GM18909 (cell line): ENCODE measurements around the gene KCNJ15.
"Not testable (repeated sequence)": the region's sequence is repeated elsewhere in the genome, so short reads cannot be mapped to it uniquely, and the experiment has no call there.

Experiments used
- ATAC-seq: cut with Tn5 transposase; IDR thresholded peaks from one replicate; pipeline ENCODE4 v1.9.1; 2021; ENCODE audit warnings: mild to moderate bottlenecking; ENCODE audit not compliant: unreplicated experiment, poor library complexity

KCNJ15 gene

DNA sequence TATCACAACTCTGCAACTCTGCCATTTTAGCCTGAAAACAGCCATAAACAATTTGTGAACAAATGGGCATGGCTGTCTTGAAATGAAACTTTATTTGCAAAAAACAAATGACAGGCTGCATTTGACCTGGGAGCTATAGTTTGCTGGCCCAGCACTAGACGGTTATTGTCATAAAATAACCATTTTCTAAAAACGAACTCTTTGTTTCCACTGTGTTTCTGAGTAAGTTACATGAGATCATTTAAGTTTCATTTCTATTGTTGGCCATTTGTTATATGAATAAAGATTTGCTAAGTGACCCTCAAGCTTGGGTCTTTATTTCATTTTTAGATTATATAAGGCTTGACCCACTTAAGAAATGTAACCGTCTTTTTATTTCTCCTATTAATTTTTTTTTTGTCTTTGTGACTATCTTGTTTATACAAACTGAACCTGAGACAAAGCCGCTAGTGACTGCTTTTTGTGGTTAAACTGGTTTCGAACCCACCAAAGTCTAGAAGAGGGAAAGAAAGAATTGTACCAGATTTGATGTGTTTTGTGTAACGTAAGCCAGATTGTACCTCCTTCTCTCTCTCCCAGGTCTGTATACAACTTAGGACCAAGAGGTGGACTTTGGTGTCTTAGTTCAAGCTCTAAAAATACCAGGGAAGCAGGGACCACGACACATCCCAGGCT, 12.9 kb upstream of the KCNJ15 start:
- ATAC-seq, result no peak

DNA sequence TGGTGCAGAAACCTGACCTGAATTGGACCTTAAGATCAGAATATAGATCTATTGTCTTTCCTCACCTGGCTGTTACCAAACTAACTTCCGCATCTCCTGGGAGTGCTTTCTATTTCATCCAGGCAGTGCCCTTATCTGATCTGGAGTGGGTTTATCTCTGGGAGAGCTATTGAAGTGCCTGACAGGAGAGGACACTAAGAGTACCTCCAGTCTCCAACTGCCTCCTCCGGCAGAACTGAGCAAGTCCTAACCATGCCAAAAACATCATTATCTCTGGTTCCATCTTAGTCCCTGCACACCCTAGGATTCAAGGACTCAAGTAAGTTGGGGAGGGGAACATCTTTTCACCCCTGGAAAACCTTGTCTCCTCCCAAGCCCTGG, 12.4 kb upstream of the KCNJ15 start:
- ATAC-seq, result no peak

DNA sequence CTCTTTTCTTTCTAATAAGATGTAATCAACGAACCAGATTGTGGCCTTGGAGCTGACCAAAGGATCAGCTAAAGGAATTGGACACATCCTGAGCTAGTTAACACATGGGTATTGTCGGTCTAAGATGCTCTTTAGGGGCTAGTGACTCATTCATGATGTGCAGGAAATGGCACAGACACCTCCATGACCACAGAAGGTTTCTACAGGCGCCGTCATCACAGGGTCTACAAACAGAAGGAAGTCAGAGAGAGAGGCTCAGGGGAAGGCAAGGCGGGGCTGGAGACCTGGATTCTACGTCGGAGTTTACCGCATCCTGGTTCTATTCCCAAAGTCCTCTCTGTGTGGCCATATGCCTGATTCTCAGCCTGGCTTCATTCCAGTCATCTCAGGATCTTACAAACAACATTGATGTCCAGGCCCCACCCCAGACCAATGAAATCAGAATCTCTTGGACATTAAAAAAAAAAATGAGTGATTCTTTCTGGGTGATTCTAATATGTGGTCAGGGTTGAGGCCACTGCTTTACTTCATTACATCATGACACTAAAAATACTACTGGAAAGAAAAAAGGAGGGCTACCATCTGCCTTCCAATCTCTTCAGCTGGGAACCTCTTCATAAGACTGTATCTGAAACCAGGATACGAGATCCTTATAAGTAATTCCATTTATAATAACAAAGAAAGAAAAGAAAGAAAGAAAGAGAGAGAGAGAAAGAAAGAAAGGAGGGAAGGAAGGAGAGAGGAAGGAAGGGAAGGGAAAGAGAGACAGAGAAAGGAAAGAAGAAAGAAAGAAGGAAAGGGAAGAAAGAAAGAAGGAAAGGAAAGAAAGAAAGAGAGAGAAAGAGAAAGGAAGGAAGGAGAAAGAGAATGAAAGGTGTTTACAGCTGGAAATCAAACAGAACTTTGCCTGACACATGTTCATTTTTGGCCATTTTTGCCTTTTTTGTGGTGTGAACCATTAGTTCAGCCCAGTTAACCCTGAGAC, 11.6 kb upstream of the KCNJ15 start:
- peak; percentile 80 for ATAC-seq

DNA sequence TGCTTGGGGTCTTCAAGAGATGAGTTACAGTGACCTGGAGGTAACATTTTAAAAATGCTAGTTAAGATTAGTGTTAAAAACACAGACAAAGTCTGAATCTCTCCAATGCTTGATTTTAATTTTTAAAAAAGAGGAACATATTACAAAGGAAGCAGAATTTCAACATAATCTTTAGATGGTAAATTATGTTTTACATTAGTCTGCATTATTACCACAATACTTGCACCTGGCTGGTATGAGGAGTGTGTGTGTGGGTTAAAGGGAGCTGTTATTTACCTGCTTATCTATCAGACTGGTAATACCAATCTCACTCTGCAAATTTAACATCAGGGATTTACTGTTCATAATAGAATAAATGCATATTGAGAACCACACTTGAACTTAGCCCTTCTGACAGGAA, 10.3 kb upstream of the KCNJ15 start:
- no peak for ATAC-seq

DNA sequence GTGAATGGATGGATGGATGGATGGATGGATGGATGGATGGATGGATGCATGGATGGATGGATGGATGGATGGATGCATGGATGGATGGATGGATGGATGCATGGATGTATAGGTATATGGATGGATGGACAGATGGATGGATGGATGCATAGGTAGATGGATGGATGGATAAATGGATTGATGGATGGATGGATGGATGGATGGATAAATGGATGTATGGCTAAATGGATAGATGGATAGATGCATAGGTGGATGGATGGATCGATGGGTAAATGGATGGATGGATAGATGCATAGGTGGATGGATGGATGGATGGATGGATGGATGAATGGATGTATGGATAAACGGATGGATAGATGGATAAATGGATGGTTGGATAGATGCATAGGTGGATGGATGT, 9.7 kb upstream of the KCNJ15 start:
- not testable (repeated sequence) for ATAC-seq

DNA sequence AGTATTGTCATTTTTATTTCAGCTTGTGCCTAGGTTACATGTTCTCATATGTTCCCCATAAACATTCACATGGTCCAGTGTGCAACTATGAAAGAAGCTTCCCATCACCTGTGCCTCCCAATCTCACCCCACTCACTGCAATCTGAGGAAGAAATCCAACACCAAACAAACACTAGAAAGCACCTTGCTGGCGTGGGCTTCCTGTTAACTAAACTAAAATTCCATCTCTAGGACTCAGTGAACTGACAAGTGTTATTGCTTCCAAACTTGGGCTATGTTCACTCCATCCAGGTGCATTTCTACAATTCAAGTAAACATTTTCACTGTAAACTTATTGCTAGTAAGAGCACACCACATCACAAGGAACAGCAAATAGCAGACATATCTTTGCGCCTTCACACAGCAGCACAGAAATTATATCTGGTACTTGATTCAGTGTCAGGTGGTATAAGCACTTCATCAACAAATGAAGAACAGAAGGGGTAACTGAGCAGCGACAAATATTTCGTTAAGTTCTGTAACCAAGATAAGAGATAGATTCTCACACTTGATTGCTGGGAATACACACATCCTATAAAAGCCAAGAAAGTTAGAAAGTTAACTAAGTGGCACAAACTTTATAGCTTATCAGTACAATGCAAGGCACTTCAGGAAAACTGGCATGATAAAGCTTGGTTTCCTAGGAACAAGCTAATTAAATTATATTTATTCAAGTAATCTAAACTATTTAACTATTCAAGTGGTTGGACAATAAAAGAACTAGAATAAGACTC, 8.9 kb upstream of the KCNJ15 start:
- ATAC-seq, result no peak

DNA sequence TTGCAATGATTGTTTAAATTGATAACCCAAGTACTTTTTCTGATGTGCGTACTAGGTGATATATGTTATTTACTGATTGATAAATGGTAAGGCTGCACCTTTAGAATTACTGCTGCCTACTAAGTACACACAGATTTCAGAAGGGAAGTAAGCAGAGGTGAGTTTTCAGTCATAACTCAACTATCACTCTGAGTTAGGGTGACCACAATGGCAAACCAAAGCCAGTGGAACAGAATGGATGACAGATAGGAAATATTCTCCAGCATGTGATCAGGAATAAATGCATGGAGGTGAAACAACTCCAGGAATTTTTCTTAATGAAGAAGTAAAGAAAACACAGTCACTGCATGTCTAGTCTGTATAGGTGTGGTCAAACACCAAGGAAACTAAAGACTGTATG, 7.5 kb upstream of the KCNJ15 start:
- peak; percentile 66 for ATAC-seq

DNA sequence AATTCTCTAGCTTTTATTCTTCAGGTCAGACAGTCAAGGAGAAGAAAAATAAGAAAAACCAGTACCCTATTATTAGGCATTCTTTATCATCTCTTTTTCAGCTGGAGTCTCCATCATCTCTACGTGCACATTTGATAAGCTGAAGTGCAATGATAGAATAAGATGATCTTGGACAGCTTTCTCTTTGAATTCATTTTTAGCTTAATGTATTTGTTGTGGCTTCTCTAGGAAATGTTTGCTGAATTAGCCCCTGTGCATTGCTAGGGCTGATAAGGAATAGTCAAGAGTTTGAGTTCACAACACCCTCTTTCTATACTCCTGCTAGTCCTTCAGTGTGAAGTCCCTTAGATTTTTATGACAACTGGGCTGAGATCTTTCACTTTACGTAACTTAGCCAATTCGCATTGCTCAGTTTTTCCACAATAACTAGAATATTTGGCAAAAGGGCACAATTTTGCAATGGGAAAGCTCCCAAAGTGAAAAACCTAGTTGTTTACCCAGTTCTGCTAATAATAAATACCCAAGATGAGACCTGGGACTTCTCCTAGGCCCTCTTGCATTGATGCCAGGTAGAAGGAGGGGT, 7.0 kb upstream of the KCNJ15 start:
- peak; percentile 13 for ATAC-seq

DNA sequence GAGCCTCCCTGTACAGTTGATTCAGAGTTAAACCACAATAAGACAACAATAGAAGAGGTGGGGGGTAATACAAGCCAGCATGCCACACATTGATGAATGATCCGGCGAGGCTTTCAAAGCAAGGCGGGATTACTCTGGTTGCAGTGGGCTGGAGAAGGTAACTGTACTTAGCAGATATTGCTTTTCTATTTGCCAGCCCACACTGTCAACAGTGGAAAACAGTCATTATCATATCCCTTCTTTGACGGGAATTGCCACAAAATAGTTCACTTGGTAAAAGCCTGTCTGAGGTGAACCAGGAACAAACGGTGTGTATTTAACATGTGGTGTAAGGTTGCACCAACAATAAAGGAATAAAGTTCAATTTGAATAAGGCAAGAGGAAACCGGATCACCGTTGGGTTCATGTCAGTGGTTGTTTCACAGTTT, 5.8 kb upstream of the KCNJ15 start:
- ATAC-seq, result no peak

DNA sequence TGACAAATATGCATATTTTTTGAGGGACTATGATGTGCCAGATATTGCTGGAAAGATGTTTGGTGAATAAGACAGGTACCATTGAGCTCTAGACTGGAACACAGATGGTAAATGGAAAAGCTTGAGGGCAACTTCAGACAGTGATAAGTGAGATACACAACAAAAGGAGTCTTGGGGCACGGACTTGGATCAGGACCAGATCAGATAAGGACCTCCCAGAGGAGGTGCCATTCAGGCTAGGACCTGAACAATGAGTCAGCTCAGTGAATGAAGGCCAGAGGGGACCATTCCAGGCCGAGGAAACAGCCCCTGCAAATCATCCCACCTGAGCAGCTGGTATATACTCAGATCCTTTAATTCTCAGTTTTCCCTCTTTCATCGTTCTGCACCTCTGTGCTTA, 1.8 kb upstream of the KCNJ15 start:
- ATAC-seq, result no peak

DNA sequence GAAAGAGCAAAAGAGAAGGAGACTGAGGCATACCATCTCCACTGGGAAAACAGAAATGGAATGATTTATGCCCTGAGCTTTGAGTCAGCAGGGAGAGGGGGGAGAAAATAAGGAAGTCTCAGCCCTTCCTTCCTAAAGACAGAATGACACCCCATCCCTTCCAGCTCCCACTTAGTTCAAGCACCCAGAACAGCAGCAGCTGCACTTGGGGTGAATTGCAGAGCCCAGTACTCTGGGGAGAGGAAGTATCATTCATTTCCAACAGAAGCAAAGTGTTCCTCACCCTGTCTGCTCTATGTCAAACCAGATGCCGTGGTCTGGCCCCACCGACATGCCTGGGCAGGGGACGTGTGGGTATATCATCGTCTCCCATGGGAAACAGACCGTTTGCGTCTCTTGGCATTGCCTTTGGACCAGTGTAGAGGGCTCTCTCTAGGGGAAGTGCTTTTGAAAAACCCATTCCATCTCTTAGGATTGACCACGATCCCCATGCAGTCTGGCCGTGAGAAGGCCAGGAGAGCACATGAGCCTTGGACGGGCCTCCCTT, 1.1 kb upstream of the KCNJ15 start:
- no peak for ATAC-seq

DNA sequence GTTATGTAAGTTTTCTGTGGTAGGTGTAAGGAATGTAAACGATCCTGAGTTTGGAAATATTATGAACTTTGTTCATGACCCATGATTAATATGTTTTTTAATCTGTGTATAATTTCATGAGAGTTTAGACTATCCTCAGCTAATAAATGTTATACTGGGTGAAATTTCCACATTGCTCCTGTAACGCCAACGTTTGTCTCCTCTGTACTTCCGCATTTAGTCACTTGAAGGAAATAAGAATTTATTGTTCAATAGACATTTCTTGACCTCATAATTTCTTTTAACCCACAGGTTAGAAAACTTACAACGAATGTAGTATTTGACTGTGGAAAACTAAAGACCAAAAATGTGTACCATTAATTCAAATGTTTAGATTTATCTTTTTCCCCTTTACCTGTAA, 876 bp downstream of the KCNJ15 start:
- no peak for ATAC-seq

DNA sequence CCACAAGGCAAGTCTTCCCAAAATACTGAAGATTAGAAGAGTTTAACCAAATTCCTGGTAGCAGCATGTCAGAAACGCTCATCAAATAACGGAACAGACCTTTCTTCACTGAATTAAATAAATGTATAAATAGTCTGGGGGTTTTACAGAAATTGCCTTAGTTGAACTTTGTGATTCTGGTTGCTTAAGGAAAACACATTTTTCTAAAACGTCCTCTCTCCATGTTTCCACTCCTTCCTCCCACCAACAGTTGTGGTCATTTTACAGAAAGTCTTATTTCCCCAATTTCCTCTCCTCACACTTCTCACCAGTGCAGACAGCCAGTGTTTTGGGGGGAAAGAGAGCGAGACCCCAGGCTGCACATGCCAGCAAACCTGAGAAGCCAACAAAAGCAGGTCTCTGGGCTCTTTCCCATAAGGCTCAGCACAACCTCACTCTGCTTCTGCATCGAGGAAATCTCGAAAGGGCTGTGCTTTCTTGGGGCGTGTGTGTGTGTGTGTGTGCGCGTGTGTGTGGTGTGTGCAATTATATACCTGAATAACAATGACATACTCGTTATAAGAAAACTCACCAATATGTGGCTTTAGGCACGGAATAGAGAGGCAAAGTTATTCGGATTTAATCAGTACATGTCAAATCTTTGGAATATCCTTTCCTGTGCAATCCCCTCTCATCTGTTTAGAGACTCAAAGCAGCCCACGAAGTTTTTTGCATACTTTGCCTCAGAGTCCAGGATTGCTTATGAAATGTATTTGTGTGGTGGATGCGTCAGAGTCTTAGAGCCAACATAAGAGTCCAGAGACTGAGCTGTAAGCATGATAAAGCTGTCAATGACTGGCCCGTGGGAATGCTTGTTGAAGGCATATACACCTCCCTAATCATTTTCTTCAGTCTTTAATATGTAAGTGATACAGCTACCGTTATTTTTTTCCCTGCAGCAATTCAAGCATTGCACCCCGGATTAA, 2.0 kb downstream of the KCNJ15 start:
- no peak for ATAC-seq

DNA sequence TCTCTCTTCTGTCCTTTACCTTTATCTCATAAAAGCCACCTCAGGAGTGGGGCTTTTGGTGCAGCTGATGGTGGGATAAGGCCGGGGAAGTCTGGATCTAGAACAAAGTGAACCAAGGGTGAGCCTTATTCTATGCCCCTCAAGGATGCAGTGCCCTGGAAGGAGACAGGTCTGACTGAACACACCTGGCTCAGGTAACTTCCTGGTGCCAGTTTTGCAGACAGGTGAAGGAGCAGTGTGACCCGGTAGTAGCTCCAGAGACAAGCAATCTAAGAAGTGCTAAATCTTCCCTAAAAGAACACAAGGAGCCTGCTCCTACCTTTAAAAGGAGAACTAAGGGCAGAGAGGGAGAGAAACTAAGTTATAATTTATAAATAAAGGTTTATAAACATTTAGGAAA, 2.9 kb downstream of the KCNJ15 start:
- ATAC-seq, result no peak

DNA sequence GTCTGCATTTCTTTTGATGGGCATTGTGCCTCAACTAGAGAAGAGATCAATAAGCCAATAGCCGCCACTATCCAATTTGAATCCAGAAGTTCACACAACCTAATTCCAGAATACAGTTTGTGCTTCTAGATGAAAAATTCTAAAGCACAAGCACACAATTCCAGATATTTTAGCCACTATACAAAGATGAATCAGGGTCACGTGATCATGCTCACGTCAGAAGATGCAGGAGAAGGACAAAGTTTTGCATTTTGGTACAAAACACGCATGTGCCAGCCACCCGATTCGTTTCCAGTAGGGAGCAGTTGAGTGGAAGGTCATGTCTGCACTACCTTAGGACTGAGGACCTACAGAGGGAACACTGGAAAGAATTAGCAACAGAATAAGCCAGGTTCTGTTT, 3.6 kb downstream of the KCNJ15 start:
- ATAC-seq, result no peak

DNA sequence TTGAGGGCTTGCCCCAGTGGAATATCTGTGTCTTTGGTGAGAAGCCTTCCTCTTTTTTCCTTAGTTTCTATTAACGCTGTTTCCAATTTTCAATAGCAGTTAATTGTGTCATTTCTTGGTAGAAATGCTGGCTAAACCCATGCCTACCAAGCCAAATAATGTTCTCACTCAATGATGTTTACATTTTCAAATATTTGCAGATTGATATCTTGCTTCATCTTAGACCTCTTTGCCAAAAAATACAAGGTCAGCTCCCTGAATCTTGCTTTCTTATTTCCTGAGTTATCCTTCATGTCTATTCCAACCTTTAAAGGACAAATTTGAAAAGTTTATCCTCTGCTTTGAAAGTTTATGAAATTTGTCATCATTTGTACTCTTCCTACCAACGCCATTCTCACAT, 5.1 kb downstream of the KCNJ15 start:
- no peak for ATAC-seq

DNA sequence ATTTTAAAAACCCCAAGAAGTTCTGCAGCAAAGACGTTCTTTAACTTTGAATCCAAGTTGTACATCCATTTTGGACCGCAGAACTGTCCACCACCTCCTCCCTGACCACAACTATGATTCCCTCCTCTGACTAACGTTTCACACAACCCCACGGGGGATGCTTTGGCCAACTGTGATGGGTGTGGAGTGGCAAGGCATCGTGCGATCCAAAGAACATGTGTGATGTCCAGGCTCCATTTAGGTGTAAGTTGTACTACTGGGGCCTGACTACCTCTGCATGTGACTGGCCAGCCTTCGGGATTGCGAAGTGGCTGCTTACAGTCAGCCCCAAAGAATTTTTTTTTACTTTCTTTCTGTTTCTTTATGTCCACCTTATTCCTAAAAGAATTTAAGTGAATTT, 6.7 kb downstream of the KCNJ15 start:
- ATAC-seq, result no peak

DNA sequence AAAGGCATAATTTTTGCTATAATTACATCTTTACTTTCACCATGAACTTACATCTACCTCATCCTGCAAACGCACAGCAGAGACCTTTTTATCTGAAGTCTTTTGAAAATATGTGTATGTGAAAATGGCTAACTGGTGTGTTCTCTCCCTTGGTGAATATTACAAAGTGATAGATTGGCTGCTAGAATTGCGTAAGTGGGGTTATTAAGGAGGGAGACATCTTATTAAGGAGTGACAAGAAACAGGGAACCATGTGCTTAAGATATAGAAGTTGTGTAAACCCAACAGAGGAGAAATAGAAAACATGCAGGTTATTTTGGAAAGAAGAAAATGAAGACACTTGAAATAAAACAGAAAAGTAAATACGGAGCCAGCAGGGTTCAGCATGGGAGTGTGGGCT, 7.8 kb downstream of the KCNJ15 start:
- no peak for ATAC-seq

DNA sequence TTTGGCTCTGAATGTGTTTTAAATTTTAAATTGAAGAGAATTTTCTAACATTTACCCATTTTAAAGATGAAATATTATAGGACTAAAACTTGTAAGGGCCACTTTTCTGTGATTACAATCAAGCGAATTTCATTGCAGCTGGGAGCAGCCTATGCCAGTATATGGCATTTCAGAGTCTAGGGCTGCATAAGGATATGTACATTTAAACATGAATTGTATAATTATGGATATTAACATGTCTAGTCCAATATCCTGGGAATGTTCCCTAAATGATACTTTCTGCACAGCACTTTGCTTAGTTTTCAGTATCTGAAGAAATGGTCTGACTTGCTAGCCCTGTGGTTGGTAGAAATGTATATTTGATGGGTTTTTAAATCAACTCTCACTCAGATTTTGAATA, 8.4 kb downstream of the KCNJ15 start:
- ATAC-seq, result no peak
